Activated CD4-positive, alpha-beta T cell treated with anti-CD3 and anti-CD28 coated beads, Interleukin-10, Interleukin-2, amounts not matched to agents 100 ng/mL and 50 ng/mL, durations not matched to agents 16 hours and 8 hours (primary cell): ENCODE results near the gene CREB1.
A peak's percentile ranks its signal among the peaks of the same experiment; 100 is the strongest.
"Not testable (repeated sequence)": the region's sequence is repeated elsewhere in the genome, so short reads cannot be mapped to it uniquely, and the experiment has no call there.

Experiments used
- DNase-seq: peaks from one replicate; pipeline ENCODE4 v3.0.0-alpha.2; 2020

The CREB1 gene

DNA sequence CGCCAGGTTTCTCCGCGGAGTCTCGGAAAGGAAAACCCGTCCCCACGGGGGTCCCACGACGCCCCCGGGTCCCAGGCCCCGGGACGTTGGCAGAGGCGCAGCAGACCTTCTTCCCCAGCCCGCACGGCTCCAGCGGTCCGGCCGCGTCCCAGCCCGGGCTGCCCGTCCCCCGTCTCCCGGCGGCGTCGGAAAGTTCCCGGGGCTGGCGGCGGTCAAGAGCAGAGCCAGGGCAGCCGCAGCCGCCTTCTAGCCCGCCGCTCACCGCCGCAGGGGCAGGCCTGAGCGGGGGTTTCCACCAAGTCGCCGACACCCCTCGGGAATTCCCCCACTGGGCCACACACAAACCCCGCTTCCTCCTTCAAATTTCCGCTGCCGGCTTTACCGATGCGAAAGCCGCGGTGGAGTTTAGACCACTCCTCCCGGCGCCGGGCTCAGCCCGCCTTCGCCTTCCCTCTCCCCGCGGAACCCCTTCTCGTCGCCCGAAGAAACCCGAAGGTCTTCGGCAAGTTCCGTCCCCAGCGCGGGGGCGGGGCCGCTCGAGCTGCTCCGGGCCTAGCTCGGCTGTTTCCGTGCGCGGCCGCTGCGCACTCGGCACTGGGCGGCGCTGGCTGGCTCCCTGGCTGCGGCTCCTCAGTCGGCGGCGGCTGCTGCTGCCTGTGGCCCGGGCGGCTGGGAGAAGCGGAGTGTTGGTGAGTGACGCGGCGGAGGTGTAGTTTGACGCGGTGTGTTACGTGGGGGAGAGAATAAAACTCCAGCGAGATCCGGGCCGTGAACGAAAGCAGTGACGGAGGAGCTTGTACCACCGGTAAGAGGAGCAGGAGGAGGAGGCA lies at the start of gene CREB1:
Gene CREB1 (plus strand): TSS at position 633 of the 830 bp plus-strand sequence. CDS start 25,674 bp downstream, outside the sequence.
- DNase-seq = peak; percentile 100

DNA sequence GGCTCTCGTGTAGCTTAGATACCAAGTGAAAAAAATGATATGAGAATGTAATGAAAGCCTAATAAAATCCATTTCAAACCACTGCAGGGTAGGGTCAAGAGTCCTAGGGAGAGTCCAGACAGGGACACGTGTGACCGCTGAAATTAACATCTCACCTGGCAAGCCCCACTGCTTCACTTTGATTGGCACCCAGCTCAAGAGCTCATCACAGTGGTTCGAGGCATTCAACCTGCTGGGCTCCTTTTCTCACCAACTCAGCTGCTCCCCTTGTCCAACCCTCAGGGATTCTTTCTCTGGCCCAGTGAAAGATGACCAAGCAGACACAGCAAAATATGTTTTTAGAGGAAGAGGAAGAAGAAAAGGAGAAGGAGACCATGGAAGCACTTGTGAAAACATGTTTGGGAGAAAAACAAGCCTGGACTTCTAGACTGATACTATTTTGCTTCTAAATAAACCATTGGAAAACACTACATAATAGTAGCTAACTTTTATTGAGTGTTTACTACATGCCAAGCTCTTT lies 49.2 kb upstream of the CREB1 start:
- DNase-seq = no peak

DNA sequence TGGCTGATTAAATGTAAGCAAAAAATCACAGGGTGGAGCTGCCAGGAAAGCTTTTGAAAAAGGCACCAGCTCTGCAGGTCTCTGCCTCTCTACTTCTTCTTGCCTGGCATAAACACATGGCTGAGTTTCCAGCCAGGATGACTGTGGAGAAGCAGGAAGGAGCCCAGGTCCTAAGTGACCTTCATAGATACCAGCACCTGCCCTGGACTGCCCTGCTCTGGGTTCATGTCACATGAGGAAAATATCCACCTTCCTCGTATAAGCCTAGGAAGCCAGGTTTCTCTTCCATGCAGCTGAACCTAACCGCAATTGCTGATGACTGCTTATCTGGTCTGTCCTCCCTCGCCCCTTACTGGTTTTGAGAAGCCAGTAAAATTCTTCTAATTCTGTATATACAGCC lies 47.8 kb upstream of the CREB1 start:
- no peak for DNase-seq

DNA sequence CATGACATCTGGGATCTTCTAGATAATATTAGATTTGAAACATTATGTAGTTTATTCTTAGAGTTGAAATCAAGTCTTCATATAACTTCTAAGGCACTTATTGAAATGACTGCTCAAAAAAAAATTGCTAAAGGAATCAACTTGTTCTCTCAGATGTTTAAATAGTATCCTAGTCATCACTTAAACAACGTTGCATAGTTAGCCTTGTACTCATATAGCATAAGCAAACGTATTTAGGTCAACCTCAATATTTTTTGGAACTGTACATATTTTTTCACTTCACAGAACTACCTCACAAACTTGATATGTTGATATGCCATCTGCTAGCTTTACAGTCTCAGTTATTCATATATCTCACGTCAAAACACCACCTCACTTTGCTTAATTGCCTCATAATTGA lies 47.1 kb upstream of the CREB1 start:
- DNase-seq = no peak

DNA sequence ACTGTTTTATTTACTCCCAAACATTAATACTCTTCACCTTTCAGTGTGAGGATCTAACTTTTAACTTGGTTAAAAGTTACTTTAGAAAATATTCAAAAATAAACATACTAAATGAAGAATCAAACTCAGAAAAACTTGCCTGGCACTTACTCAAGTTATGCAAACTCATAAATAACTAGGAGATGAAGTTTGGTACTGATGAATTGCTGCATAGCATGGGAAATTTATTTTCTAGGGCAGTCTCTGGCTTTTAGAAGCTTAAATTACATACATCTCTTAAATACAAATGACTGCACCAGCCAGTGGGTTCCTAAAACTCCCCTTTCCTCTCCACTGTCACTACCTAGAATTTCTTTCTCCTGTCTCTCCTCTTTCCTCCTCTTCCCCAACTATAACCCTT lies 46.7 kb upstream of the CREB1 start:
- DNase-seq = no peak

DNA sequence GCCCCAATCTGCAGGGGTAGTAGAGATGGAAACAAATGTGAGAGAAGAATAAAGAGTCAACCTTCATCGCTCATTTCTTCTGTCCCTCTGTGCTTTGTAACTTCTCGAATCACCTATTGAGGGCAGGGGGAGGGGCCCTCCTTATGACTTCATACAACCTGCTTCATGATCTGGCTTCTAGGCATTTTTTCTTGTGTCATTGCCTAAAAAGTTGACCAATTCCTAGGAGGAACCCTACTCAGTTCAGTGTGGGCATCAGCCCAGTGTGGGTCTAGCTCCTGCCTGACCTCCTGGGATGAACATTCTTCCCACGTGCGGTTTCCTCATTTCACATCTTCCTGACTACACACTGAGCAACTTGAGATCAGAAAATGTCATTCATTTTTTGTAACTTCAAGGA lies 46.3 kb upstream of the CREB1 start:
- no peak for DNase-seq

DNA sequence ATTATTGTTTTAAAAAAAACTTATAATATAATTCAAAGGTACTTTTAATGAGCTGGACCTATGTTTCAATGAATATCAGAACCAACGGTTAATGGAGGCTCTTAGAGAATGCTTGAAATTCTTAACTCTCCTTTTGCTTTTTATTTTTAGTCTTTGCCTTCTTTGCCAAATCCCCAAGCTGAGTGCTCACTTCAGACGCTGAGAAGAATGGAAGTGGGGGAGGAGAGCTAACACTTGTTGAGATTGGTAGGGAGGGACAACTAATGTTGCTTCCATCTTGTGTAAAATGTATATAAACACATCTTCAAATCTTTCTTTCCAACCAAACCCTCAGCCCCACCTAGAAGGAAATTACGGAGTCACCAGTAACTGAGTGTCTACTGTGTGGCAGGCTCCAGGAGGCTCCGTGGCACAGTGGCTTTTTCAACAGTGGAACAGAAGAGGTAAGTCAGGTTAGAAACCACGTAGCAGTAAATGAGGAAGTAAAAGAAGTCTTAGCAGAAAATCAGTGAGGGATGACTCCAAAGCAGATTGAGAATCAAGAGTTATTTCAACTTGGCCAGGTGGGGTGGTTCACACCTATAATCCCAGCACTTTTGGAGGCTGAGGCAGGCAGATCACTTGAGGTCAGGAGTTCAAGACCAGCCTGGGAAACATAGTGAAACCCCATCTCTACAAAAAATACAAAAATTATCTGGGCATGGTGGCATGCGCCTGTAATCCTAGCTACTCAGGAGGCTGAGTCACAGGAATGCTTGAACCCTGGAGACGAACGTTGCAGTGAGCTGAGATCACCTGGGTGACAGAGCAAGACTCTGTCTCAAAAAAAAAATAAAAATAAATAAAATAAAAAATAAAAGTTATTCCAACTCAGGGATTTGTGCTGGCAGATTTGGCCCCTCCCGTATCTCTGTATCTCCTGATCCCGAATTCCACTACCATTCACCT lies 45.0 kb upstream of the CREB1 start:
- DNase-seq = no peak

DNA sequence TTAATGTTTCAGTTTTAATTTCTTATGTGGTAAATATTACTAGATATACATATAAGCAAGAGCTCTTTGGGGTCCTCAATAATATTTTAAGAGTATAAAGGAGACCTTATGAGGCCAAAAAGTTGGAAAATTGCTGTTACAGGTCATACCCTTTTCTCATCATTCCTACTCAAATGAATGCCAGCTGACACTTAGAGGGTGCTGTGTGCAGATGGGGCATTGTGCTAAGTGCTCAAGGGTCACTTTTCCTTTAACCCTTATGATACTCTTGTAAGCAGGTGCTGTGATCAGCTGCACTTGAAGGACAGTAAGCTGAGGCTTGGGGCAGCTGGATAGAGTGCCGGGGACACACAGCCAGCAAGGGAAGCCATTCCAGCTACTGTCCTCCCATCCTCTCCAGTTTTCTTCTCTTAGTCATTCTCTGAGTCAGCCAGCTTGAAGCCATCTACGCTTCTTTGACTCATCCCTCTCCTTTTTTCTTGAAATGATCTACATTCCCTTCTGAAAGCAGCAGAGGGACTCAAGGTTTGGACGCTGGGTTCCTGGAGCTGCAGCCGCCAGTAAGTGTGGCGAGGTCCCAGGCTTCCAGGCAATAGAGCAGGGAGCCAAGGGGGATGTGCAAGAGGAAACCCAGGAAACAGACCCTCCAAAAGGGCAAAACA lies 42.0 kb upstream of the CREB1 start:
- DNase-seq = no peak

DNA sequence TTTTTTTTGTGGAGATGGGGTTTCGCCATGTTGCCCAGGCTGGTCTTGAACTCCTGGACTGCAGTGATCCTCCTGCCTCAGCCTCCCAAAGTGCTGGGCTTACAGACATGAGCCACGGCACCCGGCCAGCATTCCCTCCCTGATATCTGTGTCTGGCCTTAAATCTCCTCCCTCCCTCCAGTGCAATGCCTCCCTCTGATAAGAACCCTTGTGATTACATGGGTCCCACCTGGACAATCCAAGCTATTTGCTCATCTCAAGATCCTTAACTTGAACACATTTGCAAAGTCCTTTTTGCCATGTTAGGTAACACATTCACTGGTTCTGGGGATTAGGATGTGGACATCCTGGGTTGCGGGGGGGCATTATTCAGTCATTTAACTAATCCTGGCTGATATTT lies 40.5 kb upstream of the CREB1 start:
- no peak for DNase-seq

DNA sequence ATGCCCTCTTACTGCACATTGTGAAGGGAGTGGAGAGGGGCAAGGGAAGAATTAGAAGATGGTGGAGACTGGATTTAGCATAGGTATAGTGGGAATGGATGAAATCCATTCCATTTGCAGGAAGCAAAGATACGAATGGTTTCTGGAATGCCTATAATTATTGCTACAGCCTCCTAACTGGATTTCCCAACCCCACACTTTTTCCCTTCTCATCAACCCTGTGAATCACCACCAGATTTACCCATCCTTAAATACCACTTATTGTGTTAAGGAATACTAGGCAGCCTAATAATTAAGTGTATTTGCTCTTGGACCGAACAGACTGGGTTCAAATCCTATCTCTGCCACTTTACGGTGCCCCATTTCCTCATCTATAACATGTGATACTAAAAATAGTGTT lies 39.3 kb upstream of the CREB1 start:
- no peak for DNase-seq

DNA sequence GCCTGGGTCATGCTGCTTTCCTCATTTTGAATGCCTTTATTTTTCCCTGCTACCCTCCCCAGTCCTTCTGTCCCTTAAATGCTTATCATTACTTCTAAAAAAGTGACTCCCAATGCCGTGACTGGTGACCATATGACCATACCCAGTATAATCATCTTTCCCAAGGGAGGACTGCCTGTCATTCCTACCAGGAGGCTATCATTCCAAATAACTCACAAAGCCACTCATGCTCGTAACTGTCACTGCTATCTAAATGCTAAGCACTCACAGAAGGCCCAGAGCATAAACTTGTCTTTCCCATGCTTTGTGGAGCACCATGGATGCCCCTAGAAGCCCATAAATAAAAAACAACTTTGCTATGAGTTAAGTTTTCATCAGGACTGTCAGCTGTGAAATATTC lies 38.7 kb upstream of the CREB1 start:
- no peak for DNase-seq

DNA sequence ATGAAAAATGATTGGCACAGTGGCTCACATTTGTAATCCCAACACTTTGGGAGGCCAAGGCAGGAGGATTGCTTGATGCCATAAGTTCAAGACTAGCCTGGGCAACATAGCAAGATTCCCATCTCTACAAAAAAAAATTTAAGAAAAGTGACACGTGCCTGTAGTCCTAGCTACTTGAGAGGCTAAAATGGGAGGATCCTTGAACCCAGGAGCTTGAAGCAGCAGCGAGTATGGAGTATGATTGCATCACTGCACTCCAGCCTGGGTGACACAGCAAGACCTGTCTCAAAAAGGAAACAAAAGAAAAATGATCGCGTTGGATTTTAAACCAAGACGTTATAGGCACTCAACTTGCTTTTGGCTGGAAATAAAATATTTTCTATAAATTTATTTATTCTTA lies 37.8 kb upstream of the CREB1 start:
- no peak for DNase-seq

DNA sequence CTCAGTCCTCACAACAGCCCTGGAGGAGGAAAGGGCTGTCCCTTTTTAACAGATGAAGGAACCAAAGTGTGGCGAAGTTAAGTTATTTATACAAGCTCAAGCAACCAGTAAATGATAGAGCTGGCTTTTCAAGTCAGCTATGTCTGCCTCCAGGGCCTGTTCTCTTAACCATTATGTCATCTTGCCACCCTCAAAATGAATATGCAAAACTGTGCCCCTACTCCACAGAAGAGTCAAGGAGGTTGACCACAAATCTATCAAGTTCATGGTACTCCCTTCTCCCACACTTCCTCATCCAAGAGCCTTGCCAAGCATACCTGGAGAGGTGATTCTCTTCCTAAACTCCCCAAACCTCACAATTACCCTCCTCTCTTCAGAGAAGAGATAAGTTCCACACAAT lies 37.3 kb upstream of the CREB1 start:
- DNase-seq = no peak

DNA sequence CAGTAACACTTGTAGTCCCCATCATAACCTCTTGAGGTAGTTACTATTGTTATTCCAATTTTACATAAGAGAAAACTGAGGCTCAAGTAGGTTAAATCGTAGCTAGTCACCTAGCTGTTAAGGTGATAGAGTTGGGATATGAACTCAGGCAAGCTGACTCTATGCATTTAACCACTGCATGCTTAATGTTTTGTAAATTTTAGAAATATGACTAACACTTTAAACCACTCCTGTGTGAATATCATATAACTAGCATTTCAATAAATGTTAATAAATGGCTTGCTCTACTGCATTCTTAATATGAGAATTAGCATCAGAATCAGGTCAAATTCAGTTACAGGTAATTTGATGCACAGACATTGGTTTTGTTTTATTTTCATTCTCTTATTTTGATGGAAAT lies 35.6 kb upstream of the CREB1 start:
- no peak for DNase-seq

DNA sequence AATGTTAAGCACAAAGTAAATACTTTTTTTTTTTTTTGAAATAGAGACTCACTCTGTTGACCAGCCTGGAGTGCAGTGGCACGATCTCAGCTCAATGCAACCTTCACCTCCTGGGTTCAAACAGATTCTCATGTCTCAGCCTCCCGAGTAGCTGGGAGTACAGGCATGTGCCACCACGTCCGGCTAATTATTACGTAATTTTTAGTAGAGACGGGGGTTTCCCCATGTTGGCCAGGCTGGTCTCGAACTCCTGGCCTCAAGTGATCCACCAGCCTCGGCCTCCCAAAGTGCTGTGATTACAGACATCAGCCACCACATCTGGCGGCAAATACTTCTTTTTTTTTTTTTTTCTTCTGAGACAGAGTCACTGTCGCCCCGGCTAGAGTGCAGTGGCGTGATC lies 32.8 kb upstream of the CREB1 start:
- not testable (repeated sequence) for DNase-seq

DNA sequence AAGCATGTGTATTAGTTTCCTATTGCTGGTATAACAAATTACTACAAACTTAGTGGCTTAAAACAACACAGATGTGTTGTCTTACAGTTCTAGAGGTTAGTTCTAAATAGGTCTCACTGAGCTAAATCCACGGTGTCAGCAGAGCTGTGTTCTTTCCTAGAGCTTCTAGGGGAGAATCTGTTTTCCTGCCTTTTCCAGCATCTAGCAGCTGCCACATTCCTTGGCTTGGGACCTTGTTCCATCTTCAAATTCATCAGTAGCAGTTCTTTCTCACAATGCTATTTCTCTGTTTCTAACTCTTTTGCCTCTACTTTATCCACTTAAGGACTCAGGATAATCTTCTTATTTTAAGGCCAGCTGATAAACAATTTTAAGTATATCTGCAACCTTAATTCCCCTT lies 32.2 kb upstream of the CREB1 start:
- no peak for DNase-seq

DNA sequence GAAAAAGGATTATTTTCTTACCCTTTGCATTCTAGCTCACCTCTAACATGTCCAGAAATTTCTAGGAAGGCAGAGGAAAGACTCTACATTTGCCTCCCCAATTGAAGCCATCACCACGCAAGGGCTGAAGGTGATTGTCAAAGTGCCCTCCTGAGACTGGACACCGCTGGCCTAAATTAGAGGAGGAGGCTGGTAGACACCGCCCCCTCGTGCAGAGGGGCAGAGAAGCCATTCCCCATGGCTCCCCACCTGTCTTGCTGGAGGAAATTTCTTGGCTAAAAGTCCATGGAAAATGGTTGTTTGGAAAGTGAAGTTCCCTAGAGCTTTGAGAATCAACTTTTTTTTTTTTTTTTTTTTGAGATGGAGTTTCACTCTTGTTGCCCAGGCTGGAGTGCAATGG lies 31.3 kb upstream of the CREB1 start:
- no peak for DNase-seq

DNA sequence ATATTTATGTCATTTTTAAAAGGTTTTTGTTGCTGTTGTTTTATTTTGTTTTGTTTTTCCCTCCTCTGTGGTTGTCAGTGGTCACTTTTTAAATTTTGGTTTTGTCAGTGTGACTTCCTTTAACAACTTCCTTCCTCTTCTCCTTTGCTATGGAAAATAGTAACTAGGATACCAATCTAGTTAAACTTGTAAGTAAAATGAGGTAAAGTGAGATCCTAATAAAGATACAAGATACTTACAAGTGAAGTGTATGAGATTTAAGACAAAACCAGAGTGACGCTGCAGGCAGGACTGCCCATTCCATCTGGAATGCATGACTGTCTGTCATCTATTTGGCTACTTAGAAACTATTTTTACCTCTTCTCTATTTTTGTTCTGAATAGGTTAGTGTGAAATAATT lies 30.6 kb upstream of the CREB1 start:
- no peak for DNase-seq

DNA sequence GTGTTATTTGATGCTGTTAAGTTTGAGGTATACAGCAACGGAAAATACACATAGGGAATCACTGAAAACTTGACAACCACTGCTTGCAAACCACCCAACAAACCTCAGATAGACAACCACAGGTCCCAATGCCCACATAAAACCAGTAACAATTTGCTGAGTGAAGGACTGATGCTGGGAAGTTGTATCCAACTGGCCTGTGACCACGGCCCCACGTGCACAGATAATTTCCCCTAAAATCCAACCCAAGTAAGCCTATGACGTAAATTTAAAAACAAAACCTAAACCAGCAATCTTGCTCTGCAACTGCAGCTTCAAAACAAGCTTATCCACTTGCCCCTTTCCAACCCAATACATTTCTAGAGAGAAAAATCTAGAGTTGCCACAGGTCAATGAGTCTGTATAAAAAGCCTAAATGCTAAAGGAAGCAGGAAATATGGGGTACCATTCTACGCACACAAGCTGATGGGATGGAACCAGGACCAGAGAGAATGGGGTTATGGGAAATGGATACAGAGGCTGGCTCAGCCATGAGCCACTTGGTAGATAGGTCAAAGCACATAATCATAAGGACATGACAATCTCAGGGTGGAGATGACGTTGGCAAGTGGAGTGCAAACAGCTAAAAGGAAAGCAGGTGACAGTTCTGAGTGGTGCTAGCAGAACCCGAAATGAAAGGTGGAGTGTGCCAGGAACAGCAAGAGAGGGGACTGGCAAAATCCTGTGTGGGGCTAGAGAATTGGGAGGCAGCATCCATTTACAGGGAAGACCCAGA lies 27.8 kb upstream of the CREB1 start:
- peak; percentile 33 for DNase-seq

DNA sequence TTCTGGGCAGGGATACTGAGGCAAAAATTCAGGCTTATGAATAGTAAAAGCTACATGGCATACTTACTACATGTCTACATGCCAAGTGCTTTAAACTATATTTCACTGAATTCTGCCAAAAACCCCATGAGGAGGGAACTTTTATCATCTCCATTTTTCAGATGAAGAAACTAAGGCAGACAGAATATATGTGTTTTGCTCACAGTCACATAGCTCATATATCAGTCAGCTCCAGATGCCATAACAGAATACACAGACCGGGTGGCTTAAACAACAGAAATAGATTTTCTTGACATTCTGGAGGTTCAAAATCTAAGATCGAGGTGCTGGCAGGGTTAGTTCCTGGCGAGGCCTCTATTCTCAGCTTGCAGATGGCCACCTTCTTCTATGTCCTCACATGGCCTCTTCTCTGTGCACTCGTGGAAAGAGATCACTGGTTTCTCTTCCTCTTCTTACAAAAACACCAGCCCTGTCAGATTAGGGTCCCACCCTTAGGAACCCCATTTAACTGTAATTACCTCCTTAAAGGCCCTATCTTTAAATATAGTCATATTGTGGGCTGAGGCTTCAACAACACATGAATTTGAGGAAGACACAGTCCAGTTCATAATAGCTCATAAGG lies 27.1 kb upstream of the CREB1 start:
- DNase-seq = no peak

DNA sequence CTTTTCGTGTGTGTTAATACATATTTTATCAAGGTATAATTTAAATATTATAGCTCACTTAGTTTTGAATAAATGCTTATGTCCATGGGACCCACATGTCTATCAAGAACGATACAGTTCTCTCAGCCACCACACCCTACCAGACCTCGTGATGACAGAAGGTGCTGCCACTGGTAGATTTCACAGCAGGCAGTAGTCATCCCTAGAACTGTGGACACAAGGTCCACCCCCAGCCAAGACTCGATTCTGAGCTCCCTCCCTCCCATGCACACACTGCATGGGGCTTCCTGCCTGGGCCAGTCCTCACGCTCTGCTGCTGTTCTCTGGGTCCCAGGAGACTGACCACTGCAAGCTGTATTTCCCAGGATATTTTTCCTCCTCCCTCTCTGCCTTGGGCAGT lies 26.5 kb upstream of the CREB1 start:
- DNase-seq = peak; percentile 47
